ENCODE data around the gene BMERB1.

DNA sequence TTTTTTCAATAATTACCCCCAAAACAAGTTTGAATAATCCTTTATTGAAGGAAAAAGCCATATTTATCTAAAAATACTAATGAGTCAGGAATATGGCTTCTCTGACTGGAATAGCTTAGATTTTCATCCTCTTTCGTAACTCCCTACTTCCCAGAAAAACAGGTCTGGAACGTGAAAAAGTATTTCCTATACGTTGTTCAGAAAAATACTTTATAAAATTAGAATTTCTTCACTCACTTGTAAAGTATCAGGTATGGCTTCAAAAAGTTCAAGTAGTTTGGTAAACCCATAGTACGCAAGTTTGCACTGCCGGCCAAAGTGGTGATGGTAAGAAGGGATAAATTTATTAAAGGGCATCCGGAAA lies 174.9 kb downstream of the BMERB1 start:
- no peak for TF ChIP-seq CTCF (IDR thresholded peaks at IDR 0.05)
- TF ChIP-seq POLR2A (IDR thresholded peaks at IDR 0.05): no peak
